H1 (cell line): Measurements from ENCODE around the gene OGFOD2. TPM values are rescaled to one million over a fixed set of nuclear protein-coding genes. Genes with fewer than 3 reads are reported as not detected.

Source experiments
- CTCF ChIA-PET: fragments of 300-600 bp; sonication (Branson Sonifier 250); formaldehyde crosslinking; loops from one replicate; lab custom pipeline; 2021; ENCODE audit not compliant: partially characterized antibody; lab: Charles Lee
- POLR2A ChIA-PET: fragments of 300-600 bp; sonication (Branson Sonifier 250); formaldehyde crosslinking; loops from one replicate; lab custom pipeline; 2021; ENCODE audit warnings: inconsistent platforms; ENCODE audit not compliant: partially characterized antibody; lab: Charles Lee
- DNase-seq, 2 experiments: peaks; one replicate each; pipeline versions ENCODE4 v3.0.0 to v3.0.0-alpha.2; 2010 to 2022; ENCODE audit warnings: low spot score in 2 of 2, low read depth in 1 of 2, mixed read lengths in 1 of 2
- FAIRE-seq: peaks from 2 replicates; lab custom pipeline; 2011; peaks lifted over from hg19 to GRCh38; lab: Jason Lieb, UNC
- H2AFZ ChIP-seq: 2 replicates; pipeline ENCODE4 v1.8.1; 2012; ENCODE audit warnings: low read length, inconsistent platforms
- H2AK5ac ChIP-seq: 2 replicates; pipeline ENCODE4 v1.6.1; 2013; ENCODE audit warnings: low read depth, low read length
- H2BK120ac ChIP-seq: replicated peaks from 2 replicates; pipeline ENCODE3; 2013; ENCODE audit warnings: low read depth, low read length, inconsistent platforms
- H2BK12ac ChIP-seq: 2 replicates; pipeline ENCODE4 v1.6.1; 2013; ENCODE audit warnings: low read depth, low read length
- H2BK15ac ChIP-seq: 2 replicates; pipeline ENCODE4 v1.6.1; 2013; ENCODE audit warnings: low read length
- H2BK20ac ChIP-seq: 2 replicates; pipeline ENCODE4 v1.6.1; 2013; ENCODE audit warnings: low read length
- H2BK5ac ChIP-seq: 2 replicates; pipeline ENCODE4 v1.6.1; 2013; ENCODE audit warnings: low read depth, low read length
- H3K14ac ChIP-seq: 2 replicates; pipeline ENCODE4 v1.6.1; 2013; ENCODE audit warnings: inconsistent platforms; ENCODE audit not compliant: insufficient read length
- H3K18ac ChIP-seq: 2 replicates; pipeline ENCODE4 v1.6.1; 2013; ENCODE audit warnings: low read length; ENCODE audit errors: extremely low read depth
- H3K23ac ChIP-seq: 2 replicates; pipeline ENCODE4 v1.6.1; 2013; ENCODE audit warnings: inconsistent platforms; ENCODE audit not compliant: insufficient read length
- H3K23me2 ChIP-seq: 2 replicates; pipeline ENCODE4 v1.6.1; 2013; ENCODE audit warnings: low read depth, low read length
- H3K27ac ChIP-seq: 2 replicates; pipeline ENCODE4 v1.6.1; 2011; ENCODE audit warnings: low read depth, low read length, inconsistent platforms
- H3K27me3 ChIP-seq, 4 experiments: replicated peaks in 1 of 4; 1 replicate in 1 of 4; 2 replicates in 3 of 4; pipeline versions ENCODE4 v1.6.1 to v1.8.1; 2011 to 2013; ENCODE audit warnings: low read length in 3 of 4, mild to moderate bottlenecking in 3 of 4, inconsistent platforms in 2 of 4, mixed read lengths in 2 of 4, moderate library complexity in 1 of 4; ENCODE audit not compliant: control insufficient read depth in 3 of 4, insufficient read depth in 3 of 4; ENCODE audit errors: extremely low read depth in 1 of 4
- H3K36me3 ChIP-seq, 4 experiments: 2 replicates each; pipeline versions ENCODE4 v1.6.1 to v1.8.1; 2011 to 2013; ENCODE audit warnings: mild to moderate bottlenecking in 4 of 4, low read length in 3 of 4, moderate library complexity in 2 of 4, control low read depth in 1 of 4, inconsistent platforms in 1 of 4; ENCODE audit not compliant: insufficient read depth in 4 of 4, control insufficient read depth in 2 of 4
- H3K4ac ChIP-seq: replicated peaks from 2 replicates; pipeline ENCODE3; 2013; ENCODE audit warnings: low read length, low read depth, mixed read lengths, inconsistent platforms; ENCODE audit not compliant: insufficient read length
- H3K4me1 ChIP-seq, 4 experiments: replicated peaks in 1 of 4; 1 replicate in 1 of 4; 2 replicates in 3 of 4; pipeline versions ENCODE4 v1.6.1 to v1.8.1; 2011 to 2013; ENCODE audit warnings: low read length in 3 of 4, inconsistent platforms in 2 of 4, mixed read lengths in 1 of 4; ENCODE audit not compliant: insufficient read depth in 4 of 4, control insufficient read depth in 3 of 4
- H3K4me2 ChIP-seq, 2 experiments: 2 replicates each; pipeline versions ENCODE4 v1.6.1 to v1.8.1; 2011 to 2013; ENCODE audit warnings: low read depth in 2 of 2, low read length in 2 of 2, control low read depth in 1 of 2, inconsistent platforms in 1 of 2, mild to moderate bottlenecking in 1 of 2; ENCODE audit not compliant: insufficient read depth in 1 of 2
- H3K4me3 ChIP-seq, 4 experiments: fragments of 200-600, 300-600 bp in 1 of 4; sonication (generic), shearing (Covaris generic), sonication (Bioruptor Twin) in 1 of 4; 2 replicates each; pipeline versions ENCODE4 v1.5.1 to v1.8.1; 2011 to 2016; ENCODE audit warnings: low read length in 4 of 4, low read depth in 3 of 4, control low read depth in 2 of 4, inconsistent platforms in 2 of 4, mild to moderate bottlenecking in 2 of 4, mixed read lengths in 1 of 4, moderate library complexity in 1 of 4; ENCODE audit not compliant: insufficient read depth in 2 of 4; ENCODE audit errors: extremely low read depth in 1 of 4
- H3K56ac ChIP-seq: replicated peaks from 2 replicates; pipeline ENCODE3; 2013; ENCODE audit warnings: low read depth, mild to moderate bottlenecking, mixed read lengths, low read length, inconsistent platforms; ENCODE audit not compliant: insufficient read length
- H3K79me1 ChIP-seq: 2 replicates; pipeline ENCODE4 v1.6.1; 2013; ENCODE audit warnings: low read depth, low read length, control low read depth
- H3K79me2 ChIP-seq, 2 experiments: 2 replicates each; pipeline versions ENCODE4 v1.6.1 to v1.8.1; 2012 to 2013; ENCODE audit warnings: low read length in 2 of 2, mild to moderate bottlenecking in 2 of 2, inconsistent platforms in 1 of 2; ENCODE audit not compliant: insufficient read depth in 2 of 2, control insufficient read depth in 1 of 2
- H3K9ac ChIP-seq, 4 experiments: replicated peaks in 1 of 4; 1 replicate in 1 of 4; 2 replicates in 3 of 4; pipeline versions ENCODE4 v1.6.1 to v1.8.1; 2011 to 2013; ENCODE audit warnings: low read depth in 3 of 4, low read length in 3 of 4, control low read depth in 2 of 4, mild to moderate bottlenecking in 2 of 4, moderate library complexity in 2 of 4, inconsistent platforms in 1 of 4; ENCODE audit errors: extremely low read depth in 1 of 4
- H3K9me3 ChIP-seq, 2 experiments: 2 replicates each; pipeline versions ENCODE4 v1.6.1 to v1.8.1; 2012 to 2013; ENCODE audit warnings: mild to moderate bottlenecking in 2 of 2, moderate library complexity in 2 of 2, control low read depth in 1 of 2, inconsistent platforms in 1 of 2, low read depth in 1 of 2, low read length in 1 of 2, mixed read lengths in 1 of 2; ENCODE audit not compliant: insufficient read depth in 2 of 2
- H4K20me1 ChIP-seq, 2 experiments: replicated peaks in 1 of 2; 2 replicates each; pipeline versions ENCODE3 to v1.8.1; 2011 to 2013; ENCODE audit warnings: inconsistent platforms in 2 of 2, low read length in 2 of 2, mild to moderate bottlenecking in 1 of 2; ENCODE audit not compliant: insufficient read depth in 2 of 2, control insufficient read depth in 1 of 2
- H4K5ac ChIP-seq: 2 replicates; pipeline ENCODE4 v1.6.1; 2013; ENCODE audit warnings: low read length, low read depth, mixed read lengths, inconsistent platforms; ENCODE audit not compliant: insufficient read length
- H4K8ac ChIP-seq: 2 replicates; pipeline ENCODE4 v1.8.0; 2013; ENCODE audit warnings: mild to moderate bottlenecking, moderate library complexity, low read length, inconsistent platforms; ENCODE audit not compliant: insufficient read depth; ENCODE audit errors: extremely low read depth
- H4K91ac ChIP-seq: replicated peaks from 2 replicates; pipeline ENCODE3; 2013; ENCODE audit warnings: low read length, mixed read lengths, inconsistent platforms; ENCODE audit not compliant: insufficient read length
- BRCA1 ChIP-seq: IDR thresholded peaks from 2 replicates; pipeline ENCODE4 v1.6.1; 2012; ENCODE audit warnings: low read depth, low read length, improper control_type of control experiment
- JUN ChIP-seq: IDR thresholded peaks from 2 replicates; pipeline ENCODE4 v1.6.1; 2011; ENCODE audit warnings: low read depth, mild to moderate bottlenecking, improper control_type of control experiment, low read length
- USF2 ChIP-seq: IDR thresholded peaks from 2 replicates; pipeline ENCODE4 v1.6.1; 2011; ENCODE audit warnings: low read length, improper control_type of control experiment
- WGBS, 2 experiments: shearing (Covaris generic) in 1 of 2; methylation state at CpG; one replicate each; pipeline versions ENCODE4 v1.1.6 to v1.1.7; 2013 to 2015; ENCODE audit warnings: low lambda C conversion rate in 2 of 2, mixed read lengths in 2 of 2, inconsistent platforms in 1 of 2, low coverage in 1 of 2, missing lambda C conversion rate in 1 of 2; ENCODE audit not compliant: insufficient replicate concordance in 2 of 2, insufficient coverage in 1 of 2, insufficient read length in 1 of 2; ENCODE audit errors: extremely low coverage in 1 of 2, missing lambda C conversion rate in 1 of 2; 5-methylcytosine and 5-hydroxymethylcytosine counted together
- polyA plus RNA-seq, 7 experiments: library from polyadenylated mRNA; depleted of rRNA in 3 of 7; stranded (reverse) in 5 of 7; unstranded in 2 of 7; fragments of >200 nt in 5 of 7; fragments of 200-250 nt in 2 of 7; gene quantifications; 1 replicate in 5 of 7; 2 replicates in 1 of 7; 4 replicates in 1 of 7; pipeline versions ENCODE4 v1.2.1 to v1.2.3, GENCODE V29; 2011 to 2013; ENCODE audit warnings: missing spikeins in 2 of 7, mixed read lengths in 2 of 7
- total RNA-seq: library from RNA; stranded (reverse); fragmentation: NEBNext Ultra II Directional; extraction: Animal tissue kit (Norgen Biotek cat#: 25700); gene quantifications from 2 replicates; pipeline ENCODE4 v1.2.1, GENCODE V29; 2021

The OGFOD2 gene
- total and polyA plus RNA-seq, 2 of the 8 experiments (the other 6 are each of a cell fraction or from before 2014, with no cell fraction given) = 17.3 to 20.3 TPM

- no peaks in the 10 kb centered on the region for H3K9me3 ChIP-seq
- peak overlapping the region; percentile 77 to 92 (median 85) for H3K4me3 ChIP-seq
- peaks cover 16% of the 10 kb centered on the region; the same call in 1 of the 2 replicates for H3K23me2 ChIP-seq
- no peak overlapping the region for H2BK5ac ChIP-seq
- peak overlapping the region; percentile 88; the same call in 1 of the 2 replicates for H2AK5ac ChIP-seq
- H2AFZ ChIP-seq = no peak overlapping the region
- peaks cover 0 to 6% (median 1%) of the 10 kb centered on the region in 4 experiments; a peak in 2 of 8 replicates for H3K36me3 ChIP-seq
- peak overlapping the region in 2 of 4 experiments; percentile 66 to 86; a peak in 3 of 7 replicates for H3K9ac ChIP-seq
- 0 out of 2 replicates have a peak overlapping the region, but pooled peaks have one; percentile 4 for H2BK12ac ChIP-seq
- CTCF ChIA-PET = interaction anchor here (1.1 to 1.6 kb wide), 6 partner anchors 9 to 121 kb away, joined by 3 to 10 read pairs (median 4); no protein-coding TSS in a partner anchor
- FAIRE-seq (no peak), DNase-seq (no peak)
- no peak overlapping the region for H3K4ac ChIP-seq
- no peak overlapping the region for H4K5ac ChIP-seq
- no peak overlapping the region for H2BK15ac ChIP-seq
- 84% methylated on average over 13 of the region's 25 CpGs; no CpG with 5 or more reads in 1 of the 2 experiments for WGBS, 2 experiments
- no peak overlapping the region for H4K91ac ChIP-seq
- peaks cover 0 to 2% of the 10 kb centered on the region in 2 experiments; a peak in 1 of 4 replicates for H3K79me2 ChIP-seq
- peak overlapping the region; percentile 1; the same call in 1 of the 2 replicates for H4K8ac ChIP-seq
- peak overlapping the region; percentile 90 to 95 for H3K4me2 ChIP-seq
- peaks cover 0 to 14% (median 8%) of the 10 kb centered on the region in 4 experiments; a peak in 6 of 7 replicates for H3K4me1 ChIP-seq
- H4K20me1 ChIP-seq = peaks cover 0 to 7% of the 10 kb centered on the region in 2 experiments
- peaks cover 4% of the 10 kb centered on the region; the same call in 1 of the 2 replicates for H3K79me1 ChIP-seq
- TF ChIP-seq USF2 (no peak), JUN (no peak), BRCA1 (no peak)
- no peaks in the 10 kb centered on the region for H3K27me3 ChIP-seq
- H3K27ac ChIP-seq = no peak overlapping the region
- no peak overlapping the region for H3K23ac ChIP-seq
- no peak overlapping the region for H3K14ac ChIP-seq
- H2BK20ac ChIP-seq = no peak overlapping the region
- no peak overlapping the region for H3K56ac ChIP-seq
- 0 out of 2 replicates have a peak overlapping the region, but pooled peaks have one; percentile 32 for H3K18ac ChIP-seq
- no peak overlapping the region for H2BK120ac ChIP-seq
- POLR2A ChIA-PET = interaction anchor here (0.9 to 1.5 kb wide), 5 partner anchors 8 to 251 kb away, joined by 3 to 5 read pairs (median 4); partner anchors contain the start of genes MPHOSPH9 and MTRFR
Measured at GRCh38 chr12:122981587-122982476, 6.8 kb downstream of the OGFOD2 start.
